ENCODE measurements around the gene RAD51B. TPM values are rescaled to one million over a fixed set of nuclear protein-coding genes. Genes with fewer than 3 reads are reported as not detected.
"Not testable (repeated sequence)": the region's sequence is repeated elsewhere in the genome, so short reads cannot be mapped to it uniquely, and the experiment has no call there.

RAD51B gene
- total RNA-seq, 1 experiment from 2014 or later = 103 TPM

DNA sequence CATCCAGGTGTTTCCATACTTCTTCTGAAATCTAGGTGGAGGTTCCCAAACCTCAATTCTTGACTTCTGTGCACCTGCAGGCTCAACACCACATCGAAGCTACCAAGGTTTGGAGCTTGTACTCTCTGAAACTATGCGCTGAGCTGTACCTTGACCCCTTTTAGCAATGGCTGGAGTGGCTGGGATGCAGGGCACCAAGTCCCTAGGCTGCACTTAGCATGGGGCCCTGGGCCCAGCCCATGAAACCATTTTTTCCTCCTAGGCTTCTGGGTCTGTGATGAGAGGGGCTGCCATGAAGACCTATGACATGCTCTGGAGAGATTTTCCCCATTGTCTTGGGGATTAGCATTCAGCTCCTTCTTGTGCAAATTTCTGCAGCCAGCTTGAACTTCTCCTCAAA, 148.4 kb downstream of the RAD51B start:
- in situ Hi-C loops (cut with HindIII; ENCODE audit: low sequenced_read_pairs); DNase-seq (ENCODE audit: low spot score): not testable (repeated sequence)

DNA sequence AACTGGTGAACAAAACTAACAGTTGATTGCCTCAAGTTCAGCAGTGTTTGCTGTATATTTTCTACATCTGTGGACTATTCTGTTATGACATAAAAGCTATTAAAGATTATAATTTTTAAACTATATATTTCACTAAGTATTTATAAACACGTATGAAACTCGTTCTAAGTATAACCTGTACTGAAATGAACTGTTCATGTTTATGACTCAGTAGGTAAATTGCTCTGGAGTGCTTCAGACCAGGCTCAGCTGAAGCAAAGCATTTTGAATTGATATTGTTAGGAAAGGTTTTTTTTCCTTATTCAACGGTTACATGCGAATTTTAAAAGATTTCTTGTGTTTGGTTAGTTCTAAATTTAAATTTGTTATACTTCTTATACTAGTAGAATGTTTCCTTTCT, 151.3 kb downstream of the RAD51B start:
- DNase-seq (ENCODE audit: low spot score) = no peak
- in situ Hi-C loops (cut with HindIII; ENCODE audit: low sequenced_read_pairs) = no loop called here

DNA sequence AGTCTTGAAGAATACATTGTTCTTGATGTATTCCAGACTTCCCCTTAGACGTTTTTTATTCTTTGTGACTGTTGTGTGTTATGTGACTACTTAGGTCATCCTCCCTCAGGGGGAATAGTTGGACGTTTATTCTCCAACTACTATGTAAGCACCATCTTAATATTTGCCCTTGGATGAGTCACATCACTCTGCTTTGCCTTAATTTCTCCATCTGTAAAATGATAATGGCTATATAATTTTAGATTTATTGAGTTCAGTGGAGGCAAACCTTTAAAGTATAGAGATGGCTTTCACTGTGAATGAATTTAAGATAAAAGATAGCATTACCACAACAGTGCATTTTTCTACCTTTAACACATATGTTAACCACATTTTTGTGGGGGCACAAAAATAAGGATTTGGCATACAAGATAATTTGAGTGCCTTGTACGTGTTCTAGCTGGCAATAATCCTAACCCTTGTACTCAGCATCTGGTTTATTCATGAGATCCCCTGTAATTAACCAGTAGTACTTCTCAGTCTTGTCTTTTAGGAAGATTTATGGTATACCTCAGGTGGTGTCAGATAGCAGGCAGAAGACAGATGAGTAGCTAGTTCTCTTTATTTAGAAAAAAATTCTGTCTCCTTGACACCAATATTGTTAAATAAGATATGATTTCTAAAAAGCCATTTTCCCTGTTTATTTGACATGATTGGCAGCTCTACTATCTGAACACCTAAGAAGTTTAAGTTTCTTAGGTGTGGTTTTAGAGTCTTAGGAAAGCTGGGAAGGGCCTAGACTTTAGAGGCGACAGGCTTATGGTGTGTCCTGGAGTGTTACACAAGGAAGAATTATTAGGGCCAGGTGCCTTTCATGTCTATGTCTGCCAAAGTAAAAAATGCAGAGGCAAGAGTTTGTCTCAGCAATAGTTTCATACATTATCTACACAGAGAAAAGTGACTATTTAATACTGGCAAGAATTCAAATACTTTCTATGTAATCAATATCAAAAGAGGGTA, 152.3 kb downstream of the RAD51B start:
- DNase-seq (ENCODE audit: low spot score) = no peak
- in situ Hi-C loops (cut with HindIII; ENCODE audit: low sequenced_read_pairs) = no loop called here

DNA sequence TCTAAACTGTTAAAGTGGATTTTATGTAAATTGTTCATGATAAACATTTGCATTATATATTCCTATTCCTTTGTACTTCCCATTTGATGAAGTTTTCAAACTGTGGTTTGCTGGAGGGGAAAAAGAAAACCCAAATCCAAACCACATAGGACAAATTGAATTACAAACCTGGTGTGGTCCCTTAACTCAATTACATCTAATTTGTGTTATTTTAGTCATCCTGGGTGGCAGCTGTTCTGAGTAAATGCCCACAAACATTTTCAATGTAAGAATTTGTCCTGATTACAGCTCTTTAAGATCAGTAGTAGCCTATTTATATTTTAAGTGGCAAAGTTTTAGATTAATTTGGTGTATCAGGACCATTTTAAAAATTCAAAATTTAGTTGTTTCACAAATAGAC, 153.9 kb downstream of the RAD51B start:
- DNase-seq (ENCODE audit: low spot score) = no peak
- in situ Hi-C loops (cut with HindIII; ENCODE audit: low sequenced_read_pairs) = no loop called here

DNA sequence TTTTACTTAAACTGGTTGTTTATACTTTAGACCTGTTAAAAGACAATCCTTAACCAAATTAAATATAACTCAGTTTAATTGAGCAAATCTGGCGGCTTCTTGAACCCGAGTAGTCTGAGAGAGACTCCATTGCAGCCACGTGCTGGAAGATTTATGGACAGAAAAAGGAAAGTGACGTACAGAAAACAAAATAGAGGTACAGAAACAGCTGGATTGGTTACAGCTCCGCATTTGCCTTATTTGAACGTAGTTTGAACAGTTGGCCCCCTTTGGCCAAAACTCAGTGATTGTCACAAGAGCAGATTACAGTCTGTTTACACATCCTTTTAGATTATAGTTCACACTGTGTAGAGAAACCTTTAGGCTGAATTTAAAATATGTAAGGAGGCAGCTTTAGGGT, 155.9 kb downstream of the RAD51B start:
- in situ Hi-C loops (cut with HindIII; ENCODE audit: low sequenced_read_pairs) = no loop called here

DNA sequence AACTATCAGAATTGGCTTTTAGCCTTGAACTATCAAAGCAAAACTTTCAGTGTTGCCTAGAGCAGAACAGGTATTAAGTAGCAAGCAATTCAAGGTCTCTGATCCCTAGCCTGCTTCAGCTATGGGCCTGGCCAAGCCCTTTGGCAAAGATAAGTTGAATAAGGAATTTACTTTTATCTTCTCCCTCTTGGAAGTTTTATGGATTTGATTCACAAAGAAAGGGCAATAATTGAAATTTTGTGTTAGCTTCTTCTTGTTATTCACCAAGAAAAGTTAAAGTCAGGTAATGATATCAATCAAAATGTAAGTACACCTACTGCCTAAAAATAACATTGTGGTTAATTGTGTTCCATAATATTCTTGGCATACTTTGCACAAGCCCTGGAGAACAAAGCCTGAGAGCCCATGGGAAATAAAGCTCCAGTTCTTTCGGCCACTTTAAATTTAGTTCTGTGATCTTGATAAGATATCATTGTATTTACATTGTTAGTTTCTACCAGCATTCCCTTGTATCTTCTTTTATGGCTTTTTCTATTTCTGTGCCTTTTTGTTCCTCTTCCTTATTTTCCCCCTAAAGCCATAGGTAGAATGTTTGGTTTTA, 158.0 kb downstream of the RAD51B start:
- in situ Hi-C loops (cut with HindIII; ENCODE audit: low sequenced_read_pairs) = no loop called here
- no peak for DNase-seq (ENCODE audit: low spot score)

More for the DNA sequence above, 155.9 kb downstream of the RAD51B start:
- DNase-seq (ENCODE audit: low spot score) = no peak

DNA sequence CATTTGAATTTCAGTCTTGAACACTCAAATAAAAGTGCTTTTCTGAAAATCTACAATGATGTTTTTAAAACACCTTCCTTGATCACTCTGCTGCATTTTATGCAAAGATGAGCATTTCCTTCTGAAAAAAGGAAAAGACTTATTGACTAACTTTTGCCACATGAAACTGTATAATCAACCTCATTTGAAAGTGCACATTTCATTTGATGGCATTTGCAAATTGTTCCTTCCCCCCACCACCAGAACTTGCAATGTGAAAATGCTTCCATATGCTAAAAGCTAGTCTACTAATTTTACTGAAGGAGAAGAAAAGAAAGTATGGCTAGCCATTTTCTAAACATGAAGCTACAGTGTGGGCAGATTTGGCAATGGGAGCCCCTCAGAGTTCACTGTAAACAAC, 159.2 kb downstream of the RAD51B start:
- in situ Hi-C loops (cut with HindIII; ENCODE audit: low sequenced_read_pairs) = no loop called here

DNA sequence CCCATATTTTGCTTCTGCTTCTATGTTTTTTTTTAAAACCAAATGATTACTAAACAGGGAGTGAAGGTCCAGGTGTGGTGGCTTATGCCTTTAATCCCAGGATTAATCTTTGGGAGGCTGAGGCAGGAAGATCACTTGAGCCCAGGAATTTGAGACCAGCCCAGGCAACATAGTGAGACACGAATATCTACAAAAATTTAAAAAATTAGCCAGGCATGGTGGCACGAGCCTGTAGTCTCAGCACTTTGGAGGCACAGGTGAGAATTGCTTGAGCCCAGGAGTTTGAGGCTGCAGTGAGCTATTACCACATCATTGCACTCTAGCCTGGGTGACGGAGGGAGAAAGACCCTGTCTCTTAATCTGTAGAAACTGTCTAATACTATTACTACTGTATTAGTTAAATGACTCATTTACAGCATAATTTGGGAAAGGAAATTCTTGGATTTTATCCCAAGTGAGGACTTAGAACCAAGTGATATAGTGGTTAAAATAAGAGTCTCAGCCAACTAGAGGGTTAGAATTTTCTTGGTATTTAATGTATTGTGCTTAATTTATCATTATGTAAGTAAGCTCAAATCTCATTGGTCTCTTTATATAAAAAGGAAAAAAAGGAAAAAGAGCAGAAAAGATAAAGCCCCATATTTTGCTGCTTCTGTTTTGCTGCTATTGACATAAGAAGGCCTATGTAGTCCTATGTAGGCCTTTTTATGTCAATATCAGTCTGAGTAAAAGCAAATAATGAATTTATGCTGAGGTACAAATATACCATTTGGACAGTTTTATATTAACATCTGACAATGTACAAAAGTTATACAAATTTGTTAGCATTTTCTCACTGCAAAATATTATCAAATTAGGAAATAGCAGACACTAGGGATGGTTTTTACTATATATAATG, 163.4 kb downstream of the RAD51B start:
- in situ Hi-C loops (cut with HindIII; ENCODE audit: low sequenced_read_pairs) = no loop called here

More for the DNA sequence above, 159.2 kb downstream of the RAD51B start:
- DNase-seq (ENCODE audit: low spot score) = no peak

DNA sequence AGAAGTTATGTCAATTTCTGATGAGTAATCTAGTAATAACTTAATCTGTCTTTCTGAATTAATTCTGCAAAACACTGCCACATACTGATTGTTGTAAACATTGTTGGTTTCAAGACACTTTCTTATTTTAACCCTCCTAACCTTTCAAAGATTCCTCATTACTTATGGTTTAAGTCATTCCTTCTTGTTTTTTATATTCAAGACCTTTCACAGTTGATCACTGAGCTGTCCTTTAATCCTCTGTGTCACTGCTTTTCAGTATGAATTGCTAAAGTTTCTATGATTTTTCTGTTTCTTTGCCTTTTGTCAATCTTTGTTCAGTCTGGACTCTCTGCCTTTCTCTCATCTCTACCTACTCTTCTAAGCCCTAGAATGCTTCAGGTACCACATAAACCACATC, 164.7 kb downstream of the RAD51B start:
- DNase-seq (ENCODE audit: low spot score) = no peak
- in situ Hi-C loops (cut with HindIII; ENCODE audit: low sequenced_read_pairs) = no loop called here

More for the DNA sequence above, 163.4 kb downstream of the RAD51B start:
- no peak for DNase-seq (ENCODE audit: low spot score)

DNA sequence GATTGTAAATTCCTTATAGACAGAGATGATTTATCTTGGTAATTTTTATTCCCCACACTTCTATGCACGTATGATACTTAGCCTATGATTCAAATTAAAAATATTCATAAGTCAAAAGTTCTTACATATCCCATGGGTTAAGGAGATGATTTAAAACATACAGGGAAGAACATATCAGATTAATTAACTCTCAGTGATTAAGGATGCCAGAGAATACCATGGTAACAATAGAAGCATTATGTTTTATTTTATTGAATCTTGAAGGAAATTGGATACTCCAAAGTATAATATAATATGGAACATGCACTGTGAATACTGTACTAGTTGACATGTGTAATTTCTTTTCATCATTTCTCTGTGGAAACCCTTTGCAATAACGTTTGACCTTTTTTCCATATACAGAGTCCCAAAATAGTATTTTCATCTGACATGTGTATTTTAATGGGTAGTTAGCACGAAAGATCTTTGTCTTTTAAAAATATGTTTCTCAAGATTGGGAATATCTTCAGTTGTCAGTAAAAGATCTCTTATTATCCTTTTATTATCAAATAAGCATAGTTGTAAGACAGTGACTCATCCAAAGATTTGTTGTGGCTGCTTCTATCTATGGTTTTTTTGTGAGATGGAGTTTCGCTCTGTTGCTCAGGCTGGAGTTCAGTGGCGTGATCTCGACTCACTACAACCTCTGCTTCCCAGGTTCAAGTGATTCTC, 166.7 kb downstream of the RAD51B start:
- in situ Hi-C loops (cut with HindIII; ENCODE audit: low sequenced_read_pairs) = no loop called here
- no peak for DNase-seq (ENCODE audit: low spot score)

DNA sequence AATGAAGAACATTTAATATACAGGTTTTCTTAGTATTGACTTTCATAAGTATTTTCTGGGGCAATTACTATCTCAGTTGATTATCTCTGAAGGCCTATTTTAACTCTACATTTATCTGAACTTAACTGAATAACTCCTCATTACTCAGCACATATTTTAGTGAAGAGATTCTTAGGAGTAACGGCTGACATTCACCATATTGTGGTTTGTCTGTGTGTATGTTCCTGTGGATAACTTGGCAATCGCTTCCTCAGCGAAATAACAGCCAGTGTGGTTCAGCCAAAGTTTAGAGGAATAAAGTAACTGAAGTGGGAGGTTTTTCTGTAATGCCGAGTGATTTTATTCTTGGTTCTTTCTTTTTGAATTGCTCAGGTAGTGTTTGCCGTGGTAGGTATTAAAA, 168.0 kb downstream of the RAD51B start:
- in situ Hi-C loops (cut with HindIII; ENCODE audit: low sequenced_read_pairs) = no loop called here
- no peak for DNase-seq (ENCODE audit: low spot score)

DNA sequence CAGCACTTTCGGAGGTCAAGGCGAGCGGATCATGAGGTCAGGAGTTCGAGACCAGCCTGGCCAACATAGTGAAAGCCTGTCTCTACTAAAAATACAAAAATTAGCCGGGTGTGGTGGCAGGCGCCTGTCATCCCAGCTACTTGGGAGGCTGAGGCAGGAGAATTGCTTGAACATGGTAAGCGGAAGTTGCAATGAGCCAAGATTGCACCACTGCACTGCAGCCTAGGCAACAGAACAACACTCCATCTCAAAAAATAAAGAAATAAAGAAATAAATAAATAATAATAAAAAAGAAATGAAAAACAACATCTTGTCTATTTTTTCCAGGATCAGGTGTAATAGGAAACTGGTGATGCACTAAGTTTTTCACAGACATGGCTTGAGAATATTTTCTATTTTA, 168.6 kb downstream of the RAD51B start:
- DNase-seq (ENCODE audit: low spot score); in situ Hi-C loops (cut with HindIII; ENCODE audit: low sequenced_read_pairs): not testable (repeated sequence)

DNA sequence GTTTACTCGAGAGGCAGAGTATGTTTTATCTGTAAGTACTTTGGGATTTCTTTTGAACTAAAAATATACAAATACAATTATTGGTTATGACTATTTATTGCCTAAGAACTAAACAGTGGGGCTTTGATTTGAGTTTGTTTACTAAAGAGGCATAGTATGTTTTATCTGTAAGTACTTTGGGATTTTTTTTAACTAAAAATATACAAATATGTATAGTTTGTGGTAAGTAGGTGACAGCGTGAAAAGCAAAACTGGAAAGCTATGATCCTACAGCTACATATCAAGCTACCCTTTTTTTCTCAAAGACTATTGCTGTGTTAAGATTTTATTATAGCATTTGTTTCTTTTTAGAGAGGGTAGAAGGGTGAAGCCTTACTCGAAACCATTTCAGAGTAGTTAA, 171.0 kb downstream of the RAD51B start:
- in situ Hi-C loops (cut with HindIII; ENCODE audit: low sequenced_read_pairs) = no loop called here
- no peak for DNase-seq (ENCODE audit: low spot score)

DNA sequence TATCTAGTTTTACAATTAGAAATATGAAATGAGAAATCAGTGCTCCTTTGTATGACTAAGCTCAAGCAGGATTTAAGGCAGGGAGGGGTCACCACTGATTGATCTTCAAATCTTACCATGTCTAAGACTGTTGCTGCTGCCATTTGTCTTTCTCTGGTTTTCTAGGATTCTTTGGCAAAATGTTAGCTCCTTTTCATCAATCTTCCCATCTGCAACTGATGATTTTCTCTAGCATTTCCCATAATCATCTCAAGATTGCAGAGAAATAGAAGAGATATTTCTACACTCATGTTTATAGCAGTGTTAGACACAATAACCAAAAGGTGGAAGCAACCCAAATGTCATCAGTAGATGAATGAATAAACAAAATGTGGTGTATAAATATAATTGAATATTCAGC, 175.0 kb downstream of the RAD51B start:
- DNase-seq (ENCODE audit: low spot score) = no peak
- in situ Hi-C loops (cut with HindIII; ENCODE audit: low sequenced_read_pairs) = no loop called here

DNA sequence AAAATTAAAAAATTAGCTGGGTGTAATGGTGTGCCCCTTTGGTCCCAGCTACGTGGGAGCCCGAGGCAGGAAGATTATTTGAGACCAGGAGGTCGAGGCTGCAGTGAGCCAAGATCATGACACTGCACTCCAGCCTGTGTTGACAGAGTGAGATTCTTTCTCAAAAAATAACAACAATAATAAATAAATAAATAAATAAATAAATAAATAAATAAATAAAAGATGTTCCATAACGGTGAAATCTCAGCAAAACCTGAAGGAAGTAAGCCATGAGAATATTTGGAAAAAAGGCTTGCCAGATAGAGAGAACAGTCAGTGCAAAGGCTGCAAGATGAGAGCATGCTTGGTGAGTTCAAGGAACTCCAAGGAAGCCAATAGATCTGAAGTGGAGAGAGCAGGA, 176.7 kb downstream of the RAD51B start:
- in situ Hi-C loops (cut with HindIII; ENCODE audit: low sequenced_read_pairs) = no loop called here
- DNase-seq (ENCODE audit: low spot score) = no peak

DNA sequence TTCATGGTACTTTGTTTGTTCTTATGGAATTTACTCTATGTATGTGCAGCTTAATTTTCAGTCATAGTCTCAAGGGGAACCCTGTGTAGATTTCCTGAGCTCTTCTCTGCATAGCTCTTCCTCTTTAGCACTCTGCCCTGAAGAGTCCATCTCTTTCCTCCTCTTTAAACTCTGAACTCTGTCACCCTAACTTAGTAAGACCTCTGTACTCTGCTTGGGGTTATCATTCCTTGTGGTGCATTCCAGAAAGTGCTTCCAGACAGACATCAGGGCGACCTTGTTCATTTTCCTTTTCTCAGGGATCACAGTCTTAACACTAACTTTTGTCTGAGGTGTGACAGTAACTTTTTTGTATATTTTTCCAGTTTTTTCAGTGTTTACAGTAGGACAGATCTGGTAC, 179.3 kb downstream of the RAD51B start:
- no peak for DNase-seq (ENCODE audit: low spot score)
- in situ Hi-C loops (cut with HindIII; ENCODE audit: low sequenced_read_pairs) = no loop called here

DNA sequence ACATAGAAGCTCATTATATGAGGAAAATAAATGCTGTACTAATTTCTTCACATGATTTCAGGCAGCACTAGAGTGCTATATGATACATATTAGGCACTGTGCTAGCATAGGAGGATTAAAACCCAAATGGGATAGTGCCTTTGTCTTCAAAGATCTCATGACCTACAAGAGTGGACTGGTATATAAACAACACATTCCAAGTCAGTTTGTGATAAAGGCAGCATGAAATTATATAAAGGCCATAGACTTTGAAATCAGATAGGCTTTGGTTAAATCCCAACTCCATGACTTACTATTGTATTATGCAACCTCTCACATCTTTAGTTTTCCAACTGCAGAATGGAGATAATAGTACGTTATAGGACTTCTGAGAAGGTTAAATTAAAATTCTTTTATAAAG, 179.7 kb downstream of the RAD51B start:
- in situ Hi-C loops (cut with HindIII; ENCODE audit: low sequenced_read_pairs) = no loop called here

DNA sequence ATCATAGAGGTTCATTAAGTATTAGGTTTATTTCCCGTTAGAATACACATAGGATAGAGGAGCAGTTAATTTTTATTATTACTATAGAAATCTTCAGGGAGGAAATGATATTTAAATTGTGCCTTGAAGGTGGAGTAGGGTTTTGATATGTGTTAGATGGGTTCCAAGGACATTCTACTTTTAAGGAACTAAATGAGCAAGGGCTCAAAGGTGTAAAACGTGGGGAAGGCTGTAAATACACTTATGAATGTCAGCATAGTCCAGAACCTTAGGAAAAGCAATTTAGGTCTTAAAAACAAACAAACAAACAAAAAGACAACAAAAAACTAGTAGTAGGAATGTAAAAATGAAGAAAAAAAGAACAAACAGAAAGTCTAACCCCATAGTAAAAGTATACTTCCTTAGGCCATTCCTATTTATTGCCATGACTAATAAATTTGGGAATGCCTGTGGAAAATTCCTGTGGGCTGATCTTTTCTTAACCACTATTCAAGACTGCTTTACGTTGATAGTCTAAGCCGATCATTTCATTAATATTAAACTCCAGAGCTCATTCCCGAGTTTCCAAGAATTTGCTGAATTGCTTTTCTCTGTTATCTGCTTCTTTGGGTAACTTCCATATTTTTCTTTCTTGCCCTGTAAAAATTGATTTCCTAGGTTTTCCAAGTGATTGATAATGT, 180.3 kb downstream of the RAD51B start:
- DNase-seq (ENCODE audit: low spot score) = no peak
- in situ Hi-C loops (cut with HindIII; ENCODE audit: low sequenced_read_pairs) = no loop called here

More for the DNA sequence above, 179.7 kb downstream of the RAD51B start:
- no peak for DNase-seq (ENCODE audit: low spot score)
